Measurements from ENCODE around the gene GPR152. TPM values are rescaled to one million over a fixed set of nuclear protein-coding genes. Genes with fewer than 3 reads are reported as not detected.
"Not testable (repeated sequence)": the region's sequence is repeated elsewhere in the genome, so short reads cannot be mapped to it uniquely, and the experiment has no call there.

GPR152 gene
- total RNA-seq, 1 donor from 2014 or later: not detected

DNA sequence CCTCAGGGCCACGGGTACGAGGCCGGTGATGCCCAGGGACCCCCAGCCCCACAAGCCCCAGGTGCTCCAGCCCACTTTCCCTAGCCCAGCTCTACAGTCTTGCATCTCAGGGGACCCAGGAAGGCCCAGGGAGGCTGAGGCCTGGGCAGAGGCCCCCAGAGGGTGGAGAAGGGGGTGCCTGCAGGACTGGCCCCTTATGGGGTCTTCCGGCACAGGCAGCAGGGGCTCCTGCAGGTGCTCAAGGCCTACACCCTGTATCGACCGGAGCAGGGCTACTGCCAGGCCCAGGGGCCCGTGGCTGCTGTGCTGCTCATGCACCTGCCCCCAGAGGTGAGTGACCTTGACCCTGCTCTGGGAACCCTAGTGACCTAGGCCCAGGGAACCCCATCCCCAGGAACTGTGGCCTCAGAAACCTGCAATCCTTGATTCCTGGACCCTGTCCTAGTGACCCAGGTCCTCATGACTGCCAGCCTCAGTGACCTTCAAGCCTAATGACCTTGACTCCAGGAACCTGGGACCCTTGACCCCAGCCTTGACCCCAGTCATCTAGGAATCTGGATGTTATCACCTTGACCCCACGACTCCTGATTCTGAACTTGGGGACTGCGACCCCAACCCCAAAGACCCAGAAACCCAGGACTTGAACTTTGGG lies 46.7 kb downstream of the GPR152 start:
- H3K36me3 Mint-ChIP-seq: no peaks in the 10 kb centered on the region
- no peaks in the 10 kb centered on the region for H3K9me3 Mint-ChIP-seq
- H3K4me1 Mint-ChIP-seq (ENCODE audit: unreplicated experiment): peaks cover 6% of the 10 kb centered on the region
- no peak overlapping the region for H3K27ac Mint-ChIP-seq
- peaks cover 7% of the 10 kb centered on the region for H3K27me3 Mint-ChIP-seq
- no peak overlapping the region for H3K4me3 Mint-ChIP-seq
- TF ChIP-seq, protein P1, sequence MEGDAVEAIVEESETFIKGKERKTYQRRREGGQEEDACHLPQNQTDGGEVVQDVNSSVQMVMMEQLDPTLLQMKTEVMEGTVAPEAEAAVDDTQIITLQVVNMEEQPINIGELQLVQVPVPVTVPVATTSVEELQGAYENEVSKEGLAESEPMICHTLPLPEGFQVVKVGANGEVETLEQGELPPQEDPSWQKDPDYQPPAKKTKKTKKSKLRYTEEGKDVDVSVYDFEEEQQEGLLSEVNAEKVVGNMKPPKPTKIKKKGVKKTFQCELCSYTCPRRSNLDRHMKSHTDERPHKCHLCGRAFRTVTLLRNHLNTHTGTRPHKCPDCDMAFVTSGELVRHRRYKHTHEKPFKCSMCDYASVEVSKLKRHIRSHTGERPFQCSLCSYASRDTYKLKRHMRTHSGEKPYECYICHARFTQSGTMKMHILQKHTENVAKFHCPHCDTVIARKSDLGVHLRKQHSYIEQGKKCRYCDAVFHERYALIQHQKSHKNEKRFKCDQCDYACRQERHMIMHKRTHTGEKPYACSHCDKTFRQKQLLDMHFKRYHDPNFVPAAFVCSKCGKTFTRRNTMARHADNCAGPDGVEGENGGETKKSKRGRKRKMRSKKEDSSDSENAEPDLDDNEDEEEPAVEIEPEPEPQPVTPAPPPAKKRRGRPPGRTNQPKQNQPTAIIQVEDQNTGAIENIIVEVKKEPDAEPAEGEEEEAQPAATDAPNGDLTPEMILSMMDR (conservative IDR thresholded peaks at IDR 0.05): no peak
- no peak for DNase-seq (ENCODE audit: extremely low spot score, unreplicated experiment)

DNA sequence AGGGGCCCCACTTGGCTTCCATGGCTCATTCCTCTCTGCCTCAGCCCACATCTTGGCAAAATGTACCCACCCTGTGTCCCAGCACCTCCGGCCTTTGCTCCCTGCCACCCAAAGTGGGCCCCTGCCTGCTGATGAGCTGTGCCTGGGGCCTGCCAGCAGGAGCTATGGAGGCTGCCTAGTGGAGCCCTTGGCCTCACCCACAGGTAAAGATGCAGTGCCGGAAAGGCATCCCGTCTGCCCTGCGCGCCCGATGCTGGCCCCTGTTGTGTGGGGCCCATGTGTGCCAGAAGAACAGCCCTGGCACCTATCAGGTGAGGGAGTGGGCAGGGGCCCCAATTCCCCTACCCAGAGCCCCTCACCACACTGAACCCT lies 47.3 kb downstream of the GPR152 start:
- Mint-ChIP-seq H3K9me3 (no peaks in the 10 kb centered on the region), H3K36me3 (no peaks in the 10 kb centered on the region), H3K27me3 (peaks cover 7% of the 10 kb centered on the region), H3K4me3 (no peak overlapping the region), H3K27ac (no peak overlapping the region), H3K4me1 (ENCODE audit: unreplicated experiment) (peaks cover 6% of the 10 kb centered on the region)
- TF ChIP-seq, protein P1 (conservative IDR thresholded peaks at IDR 0.05): no peak
- no peak for DNase-seq (ENCODE audit: extremely low spot score, unreplicated experiment)

DNA sequence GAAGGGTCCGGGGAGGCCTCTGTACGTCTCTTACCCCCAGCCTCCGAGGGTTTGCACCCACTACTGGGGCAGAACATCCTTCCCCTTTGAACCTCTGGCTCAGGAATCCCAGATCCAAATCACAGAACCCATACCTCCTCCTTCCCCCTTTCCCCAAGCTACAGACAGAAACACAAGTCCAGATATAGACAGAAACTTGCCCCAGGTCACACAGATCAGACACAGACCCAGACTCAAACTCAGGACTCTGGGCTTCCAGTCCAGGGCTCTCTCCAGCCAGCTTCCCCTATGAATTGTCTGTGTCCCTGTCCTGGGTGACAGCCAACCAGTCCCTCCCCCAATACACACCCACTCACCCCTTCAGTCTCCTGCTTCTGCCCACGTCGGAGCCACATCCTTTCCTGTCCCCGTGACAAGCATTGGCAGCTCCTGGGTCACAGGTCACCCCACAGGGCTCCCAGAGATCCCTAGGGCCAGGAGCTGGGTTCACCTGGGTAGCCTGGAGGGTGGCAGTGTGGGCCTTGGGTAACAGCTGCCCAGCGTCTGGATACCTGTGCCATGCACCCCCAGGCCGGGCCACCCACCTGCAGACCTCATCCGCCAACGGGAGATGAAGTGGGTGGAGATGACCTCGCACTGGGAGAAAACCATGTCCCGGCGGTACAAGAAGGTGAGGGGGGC lies 47.9 kb downstream of the GPR152 start:
- TF ChIP-seq, protein P1 (conservative IDR thresholded peaks at IDR 0.05): no peak

DNA sequence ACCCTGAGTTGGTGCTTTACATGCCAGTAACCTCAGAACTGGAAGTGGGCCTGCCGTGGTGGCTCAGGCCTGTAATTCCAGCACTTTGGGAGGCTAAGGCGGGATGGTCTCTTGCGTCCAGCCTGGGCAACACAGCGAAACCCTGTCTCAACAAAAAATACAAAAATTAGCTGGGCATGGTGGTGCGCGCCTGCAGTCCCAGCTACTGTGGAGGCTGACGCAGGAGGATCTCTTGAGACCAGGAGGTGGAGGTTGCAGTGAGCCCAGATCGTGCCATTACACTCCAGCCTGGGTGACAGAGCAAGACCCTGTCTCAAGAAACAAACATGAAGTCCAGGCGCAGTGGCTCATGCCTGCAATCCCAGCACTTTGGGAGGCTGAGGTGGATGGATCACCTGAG lies 49.4 kb downstream of the GPR152 start:
- H3K27ac Mint-ChIP-seq: not testable (repeated sequence)

More for the DNA sequence above, 47.9 kb downstream of the GPR152 start:
- peaks cover 6% of the 10 kb centered on the region for H3K4me1 Mint-ChIP-seq (ENCODE audit: unreplicated experiment)
- H3K27ac Mint-ChIP-seq: no peak overlapping the region
- H3K4me3 Mint-ChIP-seq: no peak overlapping the region
- peaks cover 7% of the 10 kb centered on the region for H3K27me3 Mint-ChIP-seq
- no peaks in the 10 kb centered on the region for H3K9me3 Mint-ChIP-seq
- no peak for DNase-seq (ENCODE audit: extremely low spot score, unreplicated experiment)
- H3K36me3 Mint-ChIP-seq: no peaks in the 10 kb centered on the region

DNA sequence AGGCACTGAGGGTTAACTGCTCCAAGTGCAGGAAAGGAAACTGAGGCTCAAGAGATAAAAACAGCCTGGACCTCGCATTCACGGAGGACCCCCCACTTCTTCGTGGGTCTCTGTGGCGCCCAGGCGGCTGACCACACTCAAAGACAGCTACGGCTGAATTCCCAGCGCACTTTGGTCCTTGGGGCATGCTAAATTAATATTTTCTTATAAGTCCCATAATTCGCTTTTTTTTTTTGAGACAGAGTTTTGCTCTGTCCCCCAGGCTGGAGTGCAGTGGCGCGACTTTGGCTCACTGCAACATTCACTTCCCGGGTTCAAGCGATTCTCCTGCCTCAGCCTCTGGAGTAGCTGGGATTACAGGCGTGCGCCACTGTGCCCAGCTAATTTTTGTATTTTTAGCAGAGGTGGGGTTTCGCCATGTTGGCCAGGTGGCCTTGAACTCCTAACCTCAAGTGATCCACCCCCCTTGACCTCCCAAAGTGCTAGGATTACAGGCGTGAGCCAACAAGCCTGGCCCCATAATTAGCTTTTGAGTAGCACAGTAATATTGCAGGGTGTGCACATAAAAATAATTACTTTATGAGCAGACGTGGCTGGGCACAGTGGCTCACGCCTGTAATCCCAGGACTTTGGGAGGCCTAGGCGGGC lies 50.2 kb downstream of the GPR152 start:
- not testable (repeated sequence) for H3K4me1 Mint-ChIP-seq (ENCODE audit: unreplicated experiment); H3K9me3 Mint-ChIP-seq; DNase-seq (ENCODE audit: extremely low spot score, unreplicated experiment); H3K36me3 Mint-ChIP-seq; H3K27ac Mint-ChIP-seq; H3K27me3 Mint-ChIP-seq
- peak overlapping the region; percentile 60 for H3K4me3 Mint-ChIP-seq

More for the DNA sequence above, 49.4 kb downstream of the GPR152 start:
- DNase-seq (ENCODE audit: extremely low spot score, unreplicated experiment); H3K9me3 Mint-ChIP-seq; H3K4me3 Mint-ChIP-seq; H3K36me3 Mint-ChIP-seq; H3K4me1 Mint-ChIP-seq (ENCODE audit: unreplicated experiment); H3K27me3 Mint-ChIP-seq: not testable (repeated sequence)

DNA sequence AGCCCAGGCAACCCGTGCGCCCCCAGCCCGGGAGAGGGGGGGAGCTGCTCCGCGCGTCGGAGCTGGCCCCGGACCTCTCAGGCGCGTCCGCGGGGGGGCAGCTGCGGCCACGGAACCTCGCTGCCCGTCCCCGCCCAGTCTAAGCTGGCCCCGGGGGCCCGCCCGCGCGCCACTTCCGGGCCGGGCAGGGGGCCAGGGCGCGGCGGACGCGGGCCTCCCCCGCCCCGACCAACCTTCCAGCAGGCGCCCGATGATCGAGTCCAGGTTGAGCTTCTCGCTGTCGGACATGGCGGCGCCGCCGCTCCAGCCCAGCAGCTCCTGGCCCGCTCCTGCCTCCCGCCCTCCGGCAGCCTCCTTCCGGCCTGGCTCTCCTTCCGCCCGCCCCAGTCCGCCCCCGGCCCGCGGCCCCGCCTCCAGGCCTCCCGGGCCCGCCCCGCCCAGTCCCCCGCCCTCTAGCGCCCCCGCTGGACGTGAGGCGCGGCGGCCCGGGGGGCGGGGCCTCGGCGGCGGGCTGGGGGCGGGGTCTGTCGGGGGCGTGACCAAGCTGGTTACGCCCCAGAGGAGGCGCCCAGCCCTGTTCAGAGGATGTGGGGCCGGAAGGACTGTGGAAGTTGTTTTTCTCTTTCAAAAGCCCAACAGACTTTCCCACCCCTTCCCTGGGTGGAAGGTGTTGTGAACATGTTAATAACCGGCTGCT lies 50.9 kb downstream of the GPR152 start, which contains the start of gene PPP1CA:
TSS of gene PPP1CA (minus strand) at position 364 of the 697 bp plus-strand sequence. CDS start at position 288, 76 bp downstream.
- peak within 1 kb of the TSS; percentile 76 for H3K27ac Mint-ChIP-seq
- peak; percentile 95 for DNase-seq (ENCODE audit: extremely low spot score, unreplicated experiment)

More for the DNA sequence above, 50.9 kb downstream of the GPR152 start, which contains the start of gene PPP1CA:
- H3K27me3 Mint-ChIP-seq: no peaks in the 10 kb centered on the region
- no peaks in the 10 kb centered on the region for H3K36me3 Mint-ChIP-seq
- no peaks in the 10 kb centered on the region for H3K4me1 Mint-ChIP-seq (ENCODE audit: unreplicated experiment)
- TF ChIP-seq, protein P1 (conservative IDR thresholded peaks at IDR 0.05): peak; percentile 81
- peak within 1 kb of the TSS; percentile 86 for H3K4me3 Mint-ChIP-seq
- H3K9me3 Mint-ChIP-seq: no peaks in the 10 kb centered on the region

All from type B pancreatic cell (in vitro differentiated cells).